Upper lobe of left lung (tissue), 6 donors: Measurements from ENCODE around the gene TMEM81. TPM values are rescaled to one million over a fixed set of nuclear protein-coding genes. Genes with fewer than 3 reads are reported as not detected.

Experiments
- ATAC-seq, 2 donors: fragments of 200-7000 bp; cut with Tn5 transposase; one replicate each; pipeline ENCODE4 v1.9.1; 2022; ENCODE audit warnings: mild to moderate bottlenecking in 2 of 2, moderate library complexity in 2 of 2; ENCODE audit not compliant: low FRiP score in 2 of 2
- DNase-seq, 2 donors: peaks; one replicate each; pipeline ENCODE4 v3.0.0-alpha.2; 2019 to 2020
- H3K27ac ChIP-seq, 4 donors: fragments of 200-600 bp; sonication (generic); one replicate each; pipeline ENCODE4 v1.5.1; 2016 to 2019
- H3K27me3 ChIP-seq, 4 donors: fragments of 200-600 bp; sonication (generic); one replicate each; pipeline ENCODE4 v1.5.1; 2017 to 2019
- H3K36me3 ChIP-seq, 4 donors: fragments of 200-600 bp; sonication (generic); one replicate each; pipeline ENCODE4 v1.5.1; 2016 to 2019
- H3K4me1 ChIP-seq, 4 donors: fragments of 200-600 bp; sonication (generic); one replicate each; pipeline ENCODE4 v1.5.1; 2018 to 2019
- H3K4me3 ChIP-seq, 4 donors: fragments of 200-600 bp; sonication (generic); one replicate each; pipeline ENCODE4 v1.5.1; 2017 to 2019; ENCODE audit warnings: mild to moderate bottlenecking in 2 of 4, moderate library complexity in 1 of 4
- H3K9me3 ChIP-seq, 4 donors: fragments of 200-600 bp; sonication (generic); one replicate each; pipeline ENCODE4 v1.5.1; 2018 to 2019
- EP300 ChIP-seq, 4 donors: sonication (generic); formaldehyde crosslinking; IDR thresholded peaks; one replicate each; pipeline ENCODE4 v1.5.1; 2017; ENCODE audit warnings: antibody characterized with exemption in 4 of 4, control low read depth in 2 of 4
- POLR2A ChIP-seq, 4 donors: fragments of 450-650 bp; IDR thresholded peaks; one replicate each; pipeline ENCODE4 v1.5.1; 2016 to 2017; ENCODE audit warnings: antibody characterized with exemption in 4 of 4, mild to moderate bottlenecking in 2 of 4
- POLR2AphosphoS5 ChIP-seq, 2 donors: sonication (generic); formaldehyde crosslinking; IDR thresholded peaks; one replicate each; pipeline ENCODE4 v1.5.1; 2017; ENCODE audit warnings: antibody characterized with exemption in 2 of 2
- WGBS, 2 donors: methylation state at CpG; one replicate each; pipeline ENCODE4 v1.1.5; 2017 to 2018; 5-methylcytosine and 5-hydroxymethylcytosine counted together
- total RNA-seq, 6 donors: library from RNA; depleted of rRNA in 4 of 6; stranded (reverse); fragments of >200 nt in 4 of 6; gene quantifications; one replicate each; pipeline versions ENCODE4 v1.1.0 to v1.2.1, GENCODE V29; 2016 to 2021
- TF ChIP-seq, protein P1 (sequence below), 6 experiments: fragments of 450-650 bp in 4 of 6; fragments of 200-600 bp in 2 of 6; sonication (generic) in 2 of 6; IDR thresholded peaks; one replicate each; pipeline ENCODE4 v1.5.1; 2016 to 2019; ENCODE audit warnings: antibody characterized with exemption in 6 of 6
- donor health status: DM: no; HTN: no; CAD: no; lungs with moderate emphysema.
- donor health status: DM: no; HTN: yes; CAD: no; lungs with severe emphysema.

Gene TMEM81
- total RNA-seq, 6 donors from 2014 or later: 1.2 to 7.2 (median 2.8) TPM

GRCh38 chr1:205109711-205110110 lies 25.5 kb upstream of the TMEM81 start:
- DNase-seq: no peak
- Histone ChIP-seq H3K27ac (no peak overlapping the region), H3K4me1 (no peaks in the 10 kb centered on the region), H3K27me3 (no peaks in the 10 kb centered on the region), H3K9me3 (no peaks in the 10 kb centered on the region), H3K4me3 (no peak overlapping the region), H3K36me3 (peaks cover 5 to 84% (median 45%) of the 10 kb centered on the region in 4 donors)
- no peak for ATAC-seq
- TF ChIP-seq, protein P1, sequence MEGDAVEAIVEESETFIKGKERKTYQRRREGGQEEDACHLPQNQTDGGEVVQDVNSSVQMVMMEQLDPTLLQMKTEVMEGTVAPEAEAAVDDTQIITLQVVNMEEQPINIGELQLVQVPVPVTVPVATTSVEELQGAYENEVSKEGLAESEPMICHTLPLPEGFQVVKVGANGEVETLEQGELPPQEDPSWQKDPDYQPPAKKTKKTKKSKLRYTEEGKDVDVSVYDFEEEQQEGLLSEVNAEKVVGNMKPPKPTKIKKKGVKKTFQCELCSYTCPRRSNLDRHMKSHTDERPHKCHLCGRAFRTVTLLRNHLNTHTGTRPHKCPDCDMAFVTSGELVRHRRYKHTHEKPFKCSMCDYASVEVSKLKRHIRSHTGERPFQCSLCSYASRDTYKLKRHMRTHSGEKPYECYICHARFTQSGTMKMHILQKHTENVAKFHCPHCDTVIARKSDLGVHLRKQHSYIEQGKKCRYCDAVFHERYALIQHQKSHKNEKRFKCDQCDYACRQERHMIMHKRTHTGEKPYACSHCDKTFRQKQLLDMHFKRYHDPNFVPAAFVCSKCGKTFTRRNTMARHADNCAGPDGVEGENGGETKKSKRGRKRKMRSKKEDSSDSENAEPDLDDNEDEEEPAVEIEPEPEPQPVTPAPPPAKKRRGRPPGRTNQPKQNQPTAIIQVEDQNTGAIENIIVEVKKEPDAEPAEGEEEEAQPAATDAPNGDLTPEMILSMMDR (IDR thresholded peaks at IDR 0.05): no peak
- TF ChIP-seq POLR2A (IDR thresholded peaks at IDR 0.05) (no peak), EP300 (IDR thresholded peaks at IDR 0.05) (no peak), POLR2AphosphoS5 (IDR thresholded peaks at IDR 0.05) (no peak)
- 92 to 98% methylated on average over 5 of the region's 5 CpGs for WGBS, 2 donors

GRCh38 chr1:205109269-205109668 lies 25.0 kb upstream of the TMEM81 start:
- peaks cover 10 to 84% (median 47%) of the 10 kb centered on the region in 4 donors for H3K36me3 ChIP-seq
- H3K4me3 ChIP-seq: no peak overlapping the region
- DNase-seq (no peak), ATAC-seq (no peak)
- TF ChIP-seq POLR2AphosphoS5 (IDR thresholded peaks at IDR 0.05): no peak
- TF ChIP-seq, protein P1 (IDR thresholded peaks at IDR 0.05): no peak
- no peak for TF ChIP-seq POLR2A (IDR thresholded peaks at IDR 0.05)
- TF ChIP-seq EP300 (IDR thresholded peaks at IDR 0.05): no peak
- H3K4me1 ChIP-seq: no peaks in the 10 kb centered on the region
- H3K9me3 ChIP-seq: no peaks in the 10 kb centered on the region
- H3K27ac ChIP-seq: no peak overlapping the region
- no peaks in the 10 kb centered on the region for H3K27me3 ChIP-seq
- WGBS, 2 donors: 90 to 100% methylated on average over 1 of the region's 1 CpG

- Histone ChIP-seq H3K36me3 (peaks cover 15 to 84% (median 46%) of the 10 kb centered on the region in 4 donors), H3K27me3 (no peaks in the 10 kb centered on the region), H3K4me3 (no peak overlapping the region)
Observed at GRCh38 chr1:205108464-205108863, 24.2 kb upstream of the TMEM81 start.

DNA sequence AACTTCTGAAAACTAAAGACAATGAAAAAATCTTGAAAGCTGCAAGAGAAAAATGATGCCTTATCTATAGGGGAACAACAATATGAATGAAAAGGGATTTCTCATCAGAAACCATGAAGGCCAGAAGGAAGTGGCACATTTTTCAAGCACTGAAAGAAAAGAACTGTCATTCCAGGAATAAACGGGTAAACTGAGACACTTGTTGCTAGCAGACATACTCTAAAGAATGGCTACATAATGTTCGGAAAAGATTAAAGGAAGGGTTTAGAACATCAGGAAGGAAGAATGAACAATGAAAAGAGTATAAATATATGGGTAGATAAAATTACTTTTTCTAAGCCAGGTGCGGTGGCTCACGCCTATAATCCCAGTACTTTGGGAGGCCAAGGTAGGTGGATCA lies 23.1 kb upstream of the TMEM81 start:
- Histone ChIP-seq H3K4me1 (no peaks in the 10 kb centered on the region), H3K9me3 (no peaks in the 10 kb centered on the region), H3K36me3 (peaks cover 13 to 84% (median 50%) of the 10 kb centered on the region in 4 donors), H3K27me3 (no peaks in the 10 kb centered on the region), H3K4me3 (no peak overlapping the region), H3K27ac (no peak overlapping the region)
- ATAC-seq: no peak
- TF ChIP-seq, protein P1 (IDR thresholded peaks at IDR 0.05): no peak
- TF ChIP-seq POLR2A (IDR thresholded peaks at IDR 0.05) (no peak), EP300 (IDR thresholded peaks at IDR 0.05) (no peak), POLR2AphosphoS5 (IDR thresholded peaks at IDR 0.05) (no peak)
- no peak for DNase-seq
- 85 to 87% methylated on average over 4 of the region's 4 CpGs for WGBS, 2 donors

More at GRCh38 chr1:205108464-205108863, 24.2 kb upstream of the TMEM81 start:
- TF ChIP-seq, protein P1 (IDR thresholded peaks at IDR 0.05): no peak
- no peak for TF ChIP-seq EP300 (IDR thresholded peaks at IDR 0.05)
- TF ChIP-seq POLR2A (IDR thresholded peaks at IDR 0.05): no peak
- TF ChIP-seq POLR2AphosphoS5 (IDR thresholded peaks at IDR 0.05): no peak
- ATAC-seq (no peak), DNase-seq (no peak)
- Histone ChIP-seq H3K4me1 (no peaks in the 10 kb centered on the region), H3K27ac (no peak overlapping the region), H3K9me3 (no peaks in the 10 kb centered on the region)
- 82 to 87% methylated on average over 4 of the region's 4 CpGs for WGBS, 2 donors

- H3K27me3 ChIP-seq: no peaks in the 10 kb centered on the region
- no peak overlapping the region for H3K27ac ChIP-seq
- WGBS, 2 donors: 96 to 97% methylated on average over 3 of the region's 3 CpGs
- H3K36me3 ChIP-seq: peaks cover 36 to 91% (median 84%) of the 10 kb centered on the region in 4 donors
- H3K4me3 ChIP-seq: no peak overlapping the region
- no peaks in the 10 kb centered on the region for H3K4me1 ChIP-seq
- DNase-seq (no peak), ATAC-seq (no peak)
- TF ChIP-seq POLR2A (IDR thresholded peaks at IDR 0.05) (no peak), POLR2AphosphoS5 (IDR thresholded peaks at IDR 0.05) (no peak), EP300 (IDR thresholded peaks at IDR 0.05) (no peak)
- TF ChIP-seq, protein P1 (IDR thresholded peaks at IDR 0.05): no peak
- H3K9me3 ChIP-seq: no peaks in the 10 kb centered on the region
Observed at GRCh38 chr1:205102404-205102803, 18.1 kb upstream of the TMEM81 start.
